ENCODE results near the gene UNC13C.

UNC13C gene

GRCh38 chr15:54518156-54518882 is 540.1 kb downstream of the UNC13C start:
- Histone ChIP-seq H3K27me3 (ENCODE audit: insufficient read depth, poor library complexity, severe bottlenecking) (peaks cover 28% of the 10 kb centered on the region), H3K36me3 (ENCODE audit: low read depth) (no peaks in the 10 kb centered on the region), H3K9me3 (ENCODE audit: severe bottlenecking) (no peaks in the 10 kb centered on the region), H3K27ac (ENCODE audit: poor library complexity, severe bottlenecking) (no peak overlapping the region), H3K4me3 (ENCODE audit: severe bottlenecking) (no peak overlapping the region), H3K4me1 (ENCODE audit: insufficient read depth, poor library complexity, severe bottlenecking) (no peaks in the 10 kb centered on the region)
- TF ChIP-seq CTCF (IDR thresholded peaks at IDR 0.05; ENCODE audit: poor library complexity, severe bottlenecking): no peak
- DNase-seq (ENCODE audit: low spot score): no peak
- no peak; the same call in 2 of the 3 replicates for ATAC-seq (ENCODE audit: low read depth)

- no peaks in the 10 kb centered on the region for H3K4me1 ChIP-seq (ENCODE audit: insufficient read depth, poor library complexity, severe bottlenecking)
- no peak for TF ChIP-seq CTCF (IDR thresholded peaks at IDR 0.05; ENCODE audit: poor library complexity, severe bottlenecking)
- H3K27me3 ChIP-seq (ENCODE audit: insufficient read depth, poor library complexity, severe bottlenecking): peaks cover 27% of the 10 kb centered on the region
- no peaks in the 10 kb centered on the region for H3K9me3 ChIP-seq (ENCODE audit: severe bottlenecking)
- ATAC-seq (ENCODE audit: low read depth) (no peak), DNase-seq (ENCODE audit: low spot score) (no peak)
- no peaks in the 10 kb centered on the region for H3K36me3 ChIP-seq (ENCODE audit: low read depth)
- H3K27ac ChIP-seq (ENCODE audit: poor library complexity, severe bottlenecking): no peak overlapping the region
- no peak overlapping the region for H3K4me3 ChIP-seq (ENCODE audit: severe bottlenecking)
These were observed 541.3 kb downstream of the UNC13C start for GRCh38 chr15:54519577-54519976.

- no peak overlapping the region for H3K4me3 ChIP-seq (ENCODE audit: severe bottlenecking)
- H3K27me3 ChIP-seq (ENCODE audit: insufficient read depth, poor library complexity, severe bottlenecking): peaks cover 31% of the 10 kb centered on the region
- no peaks in the 10 kb centered on the region for H3K9me3 ChIP-seq (ENCODE audit: severe bottlenecking)
- no peak overlapping the region for H3K27ac ChIP-seq (ENCODE audit: poor library complexity, severe bottlenecking)
- no peak for TF ChIP-seq CTCF (IDR thresholded peaks at IDR 0.05; ENCODE audit: poor library complexity, severe bottlenecking)
- H3K4me1 ChIP-seq (ENCODE audit: insufficient read depth, poor library complexity, severe bottlenecking): no peaks in the 10 kb centered on the region
- no peaks in the 10 kb centered on the region for H3K36me3 ChIP-seq (ENCODE audit: low read depth)
- DNase-seq (ENCODE audit: low spot score): no peak
- no peak for ATAC-seq (ENCODE audit: low read depth)
These were observed 542.4 kb downstream of the UNC13C start for GRCh38 chr15:54520616-54521015.

- TF ChIP-seq CTCF (IDR thresholded peaks at IDR 0.05; ENCODE audit: poor library complexity, severe bottlenecking): no peak
- no peak for ATAC-seq (ENCODE audit: low read depth)
- no peak overlapping the region for H3K4me3 ChIP-seq (ENCODE audit: severe bottlenecking)
These were observed 543.0 kb downstream of the UNC13C start for GRCh38 chr15:54521206-54521605.

GRCh38 chr15:54528021-54528420 is 549.8 kb downstream of the UNC13C start:
- no peak for ATAC-seq (ENCODE audit: low read depth)
- H3K36me3 ChIP-seq (ENCODE audit: low read depth): no peaks in the 10 kb centered on the region
- H3K9me3 ChIP-seq (ENCODE audit: severe bottlenecking): no peaks in the 10 kb centered on the region
- TF ChIP-seq CTCF (IDR thresholded peaks at IDR 0.05; ENCODE audit: poor library complexity, severe bottlenecking): no peak
- no peak for DNase-seq (ENCODE audit: low spot score)
- peaks cover 7% of the 10 kb centered on the region for H3K27me3 ChIP-seq (ENCODE audit: insufficient read depth, poor library complexity, severe bottlenecking)
- no peaks in the 10 kb centered on the region for H3K4me1 ChIP-seq (ENCODE audit: insufficient read depth, poor library complexity, severe bottlenecking)
- H3K4me3 ChIP-seq (ENCODE audit: severe bottlenecking): no peak overlapping the region
- no peak overlapping the region for H3K27ac ChIP-seq (ENCODE audit: poor library complexity, severe bottlenecking)

More at GRCh38 chr15:54521206-54521605, 543.0 kb downstream of the UNC13C start:
- DNase-seq (ENCODE audit: low spot score): no peak
- H3K4me1 ChIP-seq (ENCODE audit: insufficient read depth, poor library complexity, severe bottlenecking): no peaks in the 10 kb centered on the region
- no peaks in the 10 kb centered on the region for H3K36me3 ChIP-seq (ENCODE audit: low read depth)
- no peak overlapping the region for H3K27ac ChIP-seq (ENCODE audit: poor library complexity, severe bottlenecking)
- no peaks in the 10 kb centered on the region for H3K9me3 ChIP-seq (ENCODE audit: severe bottlenecking)
- peaks cover 27% of the 10 kb centered on the region for H3K27me3 ChIP-seq (ENCODE audit: insufficient read depth, poor library complexity, severe bottlenecking)
